K562 (cell line): ENCODE measurements around the gene ETV7. TPM values are rescaled to one million over a fixed set of nuclear protein-coding genes. Genes with fewer than 3 reads are reported as not detected.
A peak's percentile ranks its signal among the peaks of the same experiment; 100 is the strongest.

Source experiments
- RFX1 ChIP-seq: fragments of 450-650 bp; IDR thresholded peaks from 2 replicates; pipeline ENCODE4 v1.6.1; 2016; ENCODE audit warnings: mild to moderate bottlenecking, moderate library complexity
- ZNF324 ChIP-seq: fragments of 250-450 bp; sonication (Bioruptor Pico); IDR thresholded peaks from 2 replicates; pipeline ENCODE4 v1.4.0; 2020; ENCODE audit warnings: mild to moderate bottlenecking
- ZNF408 ChIP-seq: fragments of 250-450 bp; sonication (Bioruptor Pico); IDR thresholded peaks from 2 replicates; pipeline ENCODE4 v1.4.0; 2020; ENCODE audit warnings: low read depth, mild to moderate bottlenecking, moderate library complexity
- polyA plus RNA-seq, 8 experiments: library from polyadenylated mRNA; depleted of rRNA in 4 of 8; stranded (reverse) in 5 of 8; unstranded in 3 of 8; fragments of >200 nt; fragmentation: Nextera tagmentation in 2 of 8; fragmentation: Illumina TruSeq in 1 of 8; extraction: Ambion mirVana in 2 of 8; extraction: Trizol in 1 of 8; gene quantifications; 2 replicates each; pipeline versions ENCODE4 v1.2.1 to v1.2.3, GENCODE V29; 2011 to 2014; ENCODE audit warnings: inconsistent platforms in 1 of 8, missing spikeins in 1 of 8
- total RNA-seq, 7 experiments: library from RNA; depleted of rRNA in 6 of 7; stranded (reverse); fragments of >200 nt in 6 of 7; fragmentation: Illumina TruSeq in 2 of 7; extraction: Trizol in 2 of 7; gene quantifications; 2 replicates each; pipeline versions ENCODE4 v1.2.1 to v1.2.3, GENCODE V29; 2011 to 2021; ENCODE audit warnings: low replicate concordance in 1 of 7
- TF ChIP-seq, protein P1 (sequence below), 2 experiments: fragments of 450-650 bp in 1 of 2; sonication (generic) in 1 of 2; formaldehyde crosslinking in 1 of 2; IDR thresholded peaks; 2 replicates each; pipeline versions ENCODE4 v1.7.1 to v1.9.0; 2016 to 2022; ENCODE audit warnings: inconsistent platforms in 1 of 2, mild to moderate bottlenecking in 1 of 2, missing genetic modification reagents in 1 of 2
- TF ChIP-seq, protein P2 (sequence below): sonication (generic); formaldehyde crosslinking; IDR thresholded peaks from 2 replicates; pipeline ENCODE4 v1.8.1; 2023; ENCODE audit warnings: mild to moderate bottlenecking, missing genetic modification reagents
- TF ChIP-seq, protein P3 (sequence below): fragments of 250-450 bp; sonication (Bioruptor Pico); IDR thresholded peaks from 2 replicates; pipeline ENCODE4 v1.9.0; 2021; ENCODE audit warnings: mild to moderate bottlenecking, inconsistent platforms

Gene ETV7
- total and polyA plus RNA-seq, 9 of the 15 experiments (the other 6 are each of a cell fraction or from before 2014, with no cell fraction given) = 0.07 to 0.22 (median 0.14) TPM; not detected in 3

DNA sequence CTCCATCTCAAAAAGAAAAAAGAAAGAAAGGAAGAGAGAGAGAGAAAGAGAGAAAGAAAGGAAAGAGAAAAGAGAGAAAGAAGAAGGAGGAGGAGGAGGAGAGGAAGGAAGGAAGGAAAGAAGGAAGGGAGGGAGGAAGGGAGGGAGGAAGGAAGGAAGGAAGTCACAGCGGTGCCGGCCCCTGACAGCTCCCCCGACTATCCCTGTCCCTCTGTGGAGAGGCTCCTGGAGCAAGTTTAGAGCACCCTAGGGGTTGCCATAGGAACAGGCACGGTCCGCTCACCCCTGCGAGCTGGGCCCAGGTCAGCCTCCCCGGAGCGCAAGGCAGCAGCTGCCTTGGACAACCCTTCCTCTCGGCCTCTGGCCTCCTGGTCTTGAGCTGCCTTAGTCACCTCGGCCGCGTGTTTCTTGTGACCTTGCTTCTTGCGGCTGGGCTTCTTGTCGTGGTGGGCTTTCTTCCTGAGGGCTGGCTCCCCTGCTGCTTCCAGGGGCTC is 57.6 kb downstream of the ETV7 start (continued):
- TF ChIP-seq, protein P1, sequence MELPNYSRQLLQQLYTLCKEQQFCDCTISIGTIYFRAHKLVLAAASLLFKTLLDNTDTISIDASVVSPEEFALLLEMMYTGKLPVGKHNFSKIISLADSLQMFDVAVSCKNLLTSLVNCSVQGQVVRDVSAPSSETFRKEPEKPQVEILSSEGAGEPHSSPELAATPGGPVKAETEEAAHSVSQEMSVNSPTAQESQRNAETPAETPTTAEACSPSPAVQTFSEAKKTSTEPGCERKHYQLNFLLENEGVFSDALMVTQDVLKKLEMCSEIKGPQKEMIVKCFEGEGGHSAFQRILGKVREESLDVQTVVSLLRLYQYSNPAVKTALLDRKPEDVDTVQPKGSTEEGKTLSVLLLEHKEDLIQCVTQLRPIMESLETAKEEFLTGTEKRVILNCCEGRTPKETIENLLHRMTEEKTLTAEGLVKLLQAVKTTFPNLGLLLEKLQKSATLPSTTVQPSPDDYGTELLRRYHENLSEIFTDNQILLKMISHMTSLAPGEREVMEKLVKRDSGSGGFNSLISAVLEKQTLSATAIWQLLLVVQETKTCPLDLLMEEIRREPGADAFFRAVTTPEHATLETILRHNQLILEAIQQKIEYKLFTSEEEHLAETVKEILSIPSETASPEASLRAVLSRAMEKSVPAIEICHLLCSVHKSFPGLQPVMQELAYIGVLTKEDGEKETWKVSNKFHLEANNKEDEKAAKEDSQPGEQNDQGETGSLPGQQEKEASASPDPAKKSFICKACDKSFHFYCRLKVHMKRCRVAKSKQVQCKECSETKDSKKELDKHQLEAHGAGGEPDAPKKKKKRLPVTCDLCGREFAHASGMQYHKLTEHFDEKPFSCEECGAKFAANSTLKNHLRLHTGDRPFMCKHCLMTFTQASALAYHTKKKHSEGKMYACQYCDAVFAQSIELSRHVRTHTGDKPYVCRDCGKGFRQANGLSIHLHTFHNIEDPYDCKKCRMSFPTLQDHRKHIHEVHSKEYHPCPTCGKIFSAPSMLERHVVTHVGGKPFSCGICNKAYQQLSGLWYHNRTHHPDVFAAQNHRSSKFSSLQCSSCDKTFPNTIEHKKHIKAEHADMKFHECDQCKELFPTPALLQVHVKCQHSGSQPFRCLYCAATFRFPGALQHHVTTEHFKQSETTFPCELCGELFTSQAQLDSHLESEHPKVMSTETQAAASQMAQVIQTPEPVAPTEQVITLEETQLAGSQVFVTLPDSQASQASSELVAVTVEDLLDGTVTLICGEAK (IDR thresholded peaks at IDR 0.05) = peak; percentile 30; the same call in 1 of the 2 replicates
- TF ChIP-seq, protein P1 (CRISPR knock-in tag; IDR thresholded peaks at IDR 0.05) = no peak
- TF ChIP-seq RFX1 = peak; percentile 83
- TF ChIP-seq, protein P2, sequence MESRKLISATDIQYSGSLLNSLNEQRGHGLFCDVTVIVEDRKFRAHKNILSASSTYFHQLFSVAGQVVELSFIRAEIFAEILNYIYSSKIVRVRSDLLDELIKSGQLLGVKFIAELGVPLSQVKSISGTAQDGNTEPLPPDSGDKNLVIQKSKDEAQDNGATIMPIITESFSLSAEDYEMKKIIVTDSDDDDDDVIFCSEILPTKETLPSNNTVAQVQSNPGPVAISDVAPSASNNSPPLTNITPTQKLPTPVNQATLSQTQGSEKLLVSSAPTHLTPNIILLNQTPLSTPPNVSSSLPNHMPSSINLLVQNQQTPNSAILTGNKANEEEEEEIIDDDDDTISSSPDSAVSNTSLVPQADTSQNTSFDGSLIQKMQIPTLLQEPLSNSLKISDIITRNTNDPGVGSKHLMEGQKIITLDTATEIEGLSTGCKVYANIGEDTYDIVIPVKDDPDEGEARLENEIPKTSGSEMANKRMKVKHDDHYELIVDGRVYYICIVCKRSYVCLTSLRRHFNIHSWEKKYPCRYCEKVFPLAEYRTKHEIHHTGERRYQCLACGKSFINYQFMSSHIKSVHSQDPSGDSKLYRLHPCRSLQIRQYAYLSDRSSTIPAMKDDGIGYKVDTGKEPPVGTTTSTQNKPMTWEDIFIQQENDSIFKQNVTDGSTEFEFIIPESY (CRISPR knock-in tag) = peak; percentile 67; the same call in 1 of the 2 replicates
- no peak for TF ChIP-seq ZNF408 (CRISPR knock-in tag)
- TF ChIP-seq, protein P3, sequence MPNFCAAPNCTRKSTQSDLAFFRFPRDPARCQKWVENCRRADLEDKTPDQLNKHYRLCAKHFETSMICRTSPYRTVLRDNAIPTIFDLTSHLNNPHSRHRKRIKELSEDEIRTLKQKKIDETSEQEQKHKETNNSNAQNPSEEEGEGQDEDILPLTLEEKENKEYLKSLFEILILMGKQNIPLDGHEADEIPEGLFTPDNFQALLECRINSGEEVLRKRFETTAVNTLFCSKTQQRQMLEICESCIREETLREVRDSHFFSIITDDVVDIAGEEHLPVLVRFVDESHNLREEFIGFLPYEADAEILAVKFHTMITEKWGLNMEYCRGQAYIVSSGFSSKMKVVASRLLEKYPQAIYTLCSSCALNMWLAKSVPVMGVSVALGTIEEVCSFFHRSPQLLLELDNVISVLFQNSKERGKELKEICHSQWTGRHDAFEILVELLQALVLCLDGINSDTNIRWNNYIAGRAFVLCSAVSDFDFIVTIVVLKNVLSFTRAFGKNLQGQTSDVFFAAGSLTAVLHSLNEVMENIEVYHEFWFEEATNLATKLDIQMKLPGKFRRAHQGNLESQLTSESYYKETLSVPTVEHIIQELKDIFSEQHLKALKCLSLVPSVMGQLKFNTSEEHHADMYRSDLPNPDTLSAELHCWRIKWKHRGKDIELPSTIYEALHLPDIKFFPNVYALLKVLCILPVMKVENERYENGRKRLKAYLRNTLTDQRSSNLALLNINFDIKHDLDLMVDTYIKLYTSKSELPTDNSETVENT = no peak
- no peak for TF ChIP-seq ZNF324 (CRISPR knock-in tag)
